ENCODE data around the gene HDAC11. TPM values are rescaled to one million over a fixed set of nuclear protein-coding genes. Genes with fewer than 3 reads are reported as not detected.

HDAC11 gene
- total and polyA plus RNA-seq, 2 of the 13 experiments (the other 11 are each of a cell fraction or from before 2014, with no cell fraction given): 13.7 to 33.1 TPM

DNA sequence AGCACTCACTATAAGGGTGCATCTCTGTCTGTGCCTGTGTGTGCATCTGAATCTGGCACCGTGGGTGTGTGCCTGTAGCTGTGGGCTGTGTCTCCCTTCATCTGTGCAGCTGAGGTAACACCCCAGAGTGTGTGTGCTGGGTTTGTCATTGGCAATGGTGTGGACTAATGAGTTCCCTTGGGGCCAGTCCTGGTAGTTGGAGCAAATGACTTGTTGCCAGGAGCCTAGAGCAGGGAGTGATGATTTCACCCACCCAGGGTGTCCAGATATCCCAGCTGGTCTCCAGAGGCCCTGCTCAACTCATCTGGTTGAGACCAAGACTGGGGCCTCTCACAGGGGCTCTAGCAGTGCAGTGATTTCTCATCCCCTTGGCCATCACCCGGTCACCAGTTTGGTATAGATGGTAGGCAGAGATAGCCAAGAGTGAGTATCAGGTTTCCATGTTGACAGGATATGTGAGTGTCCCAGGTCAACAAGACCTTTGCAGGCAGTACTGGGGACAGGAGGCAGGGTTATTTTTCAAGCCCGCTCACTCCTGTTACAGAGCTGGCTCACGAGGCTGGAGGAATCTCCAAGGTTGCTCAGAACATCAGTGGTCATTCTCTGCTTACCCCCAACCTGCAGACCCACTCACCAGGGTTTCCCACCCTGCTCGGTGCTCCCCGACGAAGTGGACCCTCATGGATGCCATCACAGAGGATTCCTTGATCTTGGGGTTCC, 4.1 kb upstream of the HDAC11 start (continued):
- TF ChIP-seq, protein P1, sequence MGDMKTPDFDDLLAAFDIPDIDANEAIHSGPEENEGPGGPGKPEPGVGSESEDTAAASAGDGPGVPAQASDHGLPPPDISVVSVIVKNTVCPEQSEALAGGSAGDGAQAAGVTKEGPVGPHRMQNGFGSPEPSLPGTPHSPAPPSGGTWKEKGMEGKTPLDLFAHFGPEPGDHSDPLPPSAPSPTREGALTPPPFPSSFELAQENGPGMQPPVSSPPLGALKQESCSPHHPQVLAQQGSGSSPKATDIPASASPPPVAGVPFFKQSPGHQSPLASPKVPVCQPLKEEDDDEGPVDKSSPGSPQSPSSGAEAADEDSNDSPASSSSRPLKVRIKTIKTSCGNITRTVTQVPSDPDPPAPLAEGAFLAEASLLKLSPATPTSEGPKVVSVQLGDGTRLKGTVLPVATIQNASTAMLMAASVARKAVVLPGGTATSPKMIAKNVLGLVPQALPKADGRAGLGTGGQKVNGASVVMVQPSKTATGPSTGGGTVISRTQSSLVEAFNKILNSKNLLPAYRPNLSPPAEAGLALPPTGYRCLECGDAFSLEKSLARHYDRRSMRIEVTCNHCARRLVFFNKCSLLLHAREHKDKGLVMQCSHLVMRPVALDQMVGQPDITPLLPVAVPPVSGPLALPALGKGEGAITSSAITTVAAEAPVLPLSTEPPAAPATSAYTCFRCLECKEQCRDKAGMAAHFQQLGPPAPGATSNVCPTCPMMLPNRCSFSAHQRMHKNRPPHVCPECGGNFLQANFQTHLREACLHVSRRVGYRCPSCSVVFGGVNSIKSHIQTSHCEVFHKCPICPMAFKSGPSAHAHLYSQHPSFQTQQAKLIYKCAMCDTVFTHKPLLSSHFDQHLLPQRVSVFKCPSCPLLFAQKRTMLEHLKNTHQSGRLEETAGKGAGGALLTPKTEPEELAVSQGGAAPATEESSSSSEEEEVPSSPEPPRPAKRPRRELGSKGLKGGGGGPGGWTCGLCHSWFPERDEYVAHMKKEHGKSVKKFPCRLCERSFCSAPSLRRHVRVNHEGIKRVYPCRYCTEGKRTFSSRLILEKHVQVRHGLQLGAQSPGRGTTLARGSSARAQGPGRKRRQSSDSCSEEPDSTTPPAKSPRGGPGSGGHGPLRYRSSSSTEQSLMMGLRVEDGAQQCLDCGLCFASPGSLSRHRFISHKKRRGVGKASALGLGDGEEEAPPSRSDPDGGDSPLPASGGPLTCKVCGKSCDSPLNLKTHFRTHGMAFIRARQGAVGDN (CRISPR knock-in tag; IDR thresholded peaks at IDR 0.05): peak; percentile 89
- TF ChIP-seq, protein P2, sequence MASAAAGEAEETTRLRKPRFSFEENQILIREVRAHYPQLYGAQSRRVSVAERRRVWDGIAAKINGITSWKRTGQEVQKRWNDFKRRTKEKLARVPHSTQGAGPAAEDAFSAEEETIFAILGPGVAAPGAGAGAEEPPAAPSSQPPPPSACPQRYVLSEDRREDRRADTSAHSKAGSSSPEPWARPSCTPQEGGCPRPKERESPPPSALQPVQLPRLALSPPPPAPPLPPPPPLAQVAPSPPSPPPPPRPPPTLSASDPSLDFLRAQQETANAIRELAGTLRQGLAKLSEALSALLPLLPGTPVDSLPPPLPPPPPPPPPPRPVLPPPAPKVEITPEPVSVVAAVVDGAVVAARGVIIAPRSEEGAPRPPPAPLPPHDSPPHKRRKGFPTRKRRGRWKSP (CRISPR knock-in tag; IDR thresholded peaks at IDR 0.05): no peak
- TF ChIP-seq TBL1XR1 (IDR thresholded peaks at IDR 0.05; ENCODE audit: borderline replicate concordance, low read length, partially characterized antibody) (no peak), EZH2 (conservative IDR thresholded peaks at IDR 0.05; ENCODE audit: low read depth, low read length) (no peak), ZNF33A (CRISPR knock-in tag; IDR thresholded peaks at IDR 0.05; ENCODE audit: borderline replicate concordance) (no peak), ZNF333 (CRISPR knock-in tag; IDR thresholded peaks at IDR 0.05; ENCODE audit: borderline replicate concordance) (no peak), FOXA1 (IDR thresholded peaks at IDR 0.05) (peak; percentile 79), FOXA1 (CRISPR knock-in tag; IDR thresholded peaks at IDR 0.05) (peak; percentile 98), ZFP36L1 (CRISPR knock-in tag; IDR thresholded peaks at IDR 0.05) (no peak), FOXK2 (IDR thresholded peaks at IDR 0.05) (peak; percentile 57; the same call in 1 of the 2 replicates), HHEX (CRISPR knock-in tag; IDR thresholded peaks at IDR 0.05) (no peak), MAFK (conservative IDR thresholded peaks at IDR 0.05 in 1 of 2, IDR thresholded peaks at IDR 0.05 in 1 of 2; ENCODE audit: low read length in 2 of 2) (no peak)
- TF ChIP-seq, protein P3, sequence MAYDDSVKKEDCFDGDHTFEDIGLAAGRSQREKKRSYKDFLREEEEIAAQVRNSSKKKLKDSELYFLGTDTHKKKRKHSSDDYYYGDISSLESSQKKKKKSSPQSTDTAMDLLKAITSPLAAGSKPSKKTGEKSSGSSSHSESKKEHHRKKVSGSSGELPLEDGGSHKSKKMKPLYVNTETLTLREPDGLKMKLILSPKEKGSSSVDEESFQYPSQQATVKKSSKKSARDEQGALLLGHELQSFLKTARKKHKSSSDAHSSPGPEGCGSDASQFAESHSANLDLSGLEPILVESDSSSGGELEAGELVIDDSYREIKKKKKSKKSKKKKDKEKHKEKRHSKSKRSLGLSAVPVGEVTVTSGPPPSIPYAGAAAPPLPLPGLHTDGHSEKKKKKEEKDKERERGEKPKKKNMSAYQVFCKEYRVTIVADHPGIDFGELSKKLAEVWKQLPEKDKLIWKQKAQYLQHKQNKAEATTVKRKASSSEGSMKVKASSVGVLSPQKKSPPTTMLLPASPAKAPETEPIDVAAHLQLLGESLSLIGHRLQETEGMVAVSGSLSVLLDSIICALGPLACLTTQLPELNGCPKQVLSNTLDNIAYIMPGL (CRISPR knock-in tag; IDR thresholded peaks at IDR 0.05; ENCODE audit: borderline replicate concordance in 1 of 2, low read depth in 1 of 2): peak in 1 of 2 experiments; percentile 79; a peak in 1 of 4 replicates
- TF ChIP-seq, protein P4, sequence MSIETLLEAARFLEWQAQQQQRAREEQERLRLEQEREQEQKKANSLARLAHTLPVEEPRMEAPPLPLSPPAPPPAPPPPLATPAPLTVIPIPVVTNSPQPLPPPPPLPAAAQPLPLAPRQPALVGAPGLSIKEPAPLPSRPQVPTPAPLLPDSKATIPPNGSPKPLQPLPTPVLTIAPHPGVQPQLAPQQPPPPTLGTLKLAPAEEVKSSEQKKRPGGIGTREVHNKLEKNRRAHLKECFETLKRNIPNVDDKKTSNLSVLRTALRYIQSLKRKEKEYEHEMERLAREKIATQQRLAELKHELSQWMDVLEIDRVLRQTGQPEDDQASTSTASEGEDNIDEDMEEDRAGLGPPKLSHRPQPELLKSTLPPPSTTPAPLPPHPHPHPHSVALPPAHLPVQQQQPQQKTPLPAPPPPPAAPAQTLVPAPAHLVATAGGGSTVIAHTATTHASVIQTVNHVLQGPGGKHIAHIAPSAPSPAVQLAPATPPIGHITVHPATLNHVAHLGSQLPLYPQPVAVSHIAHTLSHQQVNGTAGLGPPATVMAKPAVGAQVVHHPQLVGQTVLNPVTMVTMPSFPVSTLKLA (IDR thresholded peaks at IDR 0.05): no peak
- TF ChIP-seq, protein P5, sequence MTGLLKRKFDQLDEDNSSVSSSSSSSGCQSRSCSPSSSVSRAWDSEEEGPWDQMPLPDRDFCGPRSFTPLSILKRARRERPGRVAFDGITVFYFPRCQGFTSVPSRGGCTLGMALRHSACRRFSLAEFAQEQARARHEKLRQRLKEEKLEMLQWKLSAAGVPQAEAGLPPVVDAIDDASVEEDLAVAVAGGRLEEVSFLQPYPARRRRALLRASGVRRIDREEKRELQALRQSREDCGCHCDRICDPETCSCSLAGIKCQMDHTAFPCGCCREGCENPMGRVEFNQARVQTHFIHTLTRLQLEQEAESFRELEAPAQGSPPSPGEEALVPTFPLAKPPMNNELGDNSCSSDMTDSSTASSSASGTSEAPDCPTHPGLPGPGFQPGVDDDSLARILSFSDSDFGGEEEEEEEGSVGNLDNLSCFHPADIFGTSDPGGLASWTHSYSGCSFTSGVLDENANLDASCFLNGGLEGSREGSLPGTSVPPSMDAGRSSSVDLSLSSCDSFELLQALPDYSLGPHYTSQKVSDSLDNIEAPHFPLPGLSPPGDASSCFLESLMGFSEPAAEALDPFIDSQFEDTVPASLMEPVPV (CRISPR knock-in tag; IDR thresholded peaks at IDR 0.05): no peak; the same call in 1 of the 2 replicates

Data from HepG2 (cell line).